Psoas muscle (tissue), 8 donors: ENCODE results near the gene PPOX. TPM values are rescaled to one million over a fixed set of nuclear protein-coding genes. Genes with fewer than 3 reads are reported as not detected.

Source experiments
- ATAC-seq, 4 donors: fragments of 200-7000 bp; cut with Tn5 transposase; one replicate each; pipeline ENCODE4 v1.9.1; 2020; ENCODE audit warnings: moderate library complexity in 3 of 4, mild to moderate bottlenecking in 2 of 4
- DNase-seq, 2 donors: peaks; one replicate each; pipeline ENCODE4 v3.0.0-alpha.2; 2020
- H3K27ac ChIP-seq: fragments of 200-600 bp; one replicate; pipeline ENCODE4 v1.8.0; 2022
- H3K27me3 ChIP-seq, 3 donors: fragments of 200-600 bp in 1 of 3; one replicate each; pipeline versions ENCODE4 v1.6.1 to v1.8.0; 2013 to 2022; ENCODE audit warnings: low read length in 2 of 3, mild to moderate bottlenecking in 2 of 3, moderate library complexity in 1 of 3; ENCODE audit not compliant: insufficient read depth in 3 of 3
- H3K36me3 ChIP-seq, 2 donors: fragments of 200-600 bp in 1 of 2; one replicate each; pipeline versions ENCODE4 v1.6.1 to v1.8.0; 2013 to 2022; ENCODE audit warnings: low read depth in 1 of 2, mild to moderate bottlenecking in 1 of 2, moderate library complexity in 1 of 2; ENCODE audit not compliant: insufficient read depth in 1 of 2
- H3K4me1 ChIP-seq: fragments of 200-600 bp; one replicate; pipeline ENCODE4 v1.8.0; 2022
- H3K4me3 ChIP-seq: fragments of 200-600 bp; one replicate; pipeline ENCODE4 v1.8.0; 2022; ENCODE audit warnings: mild to moderate bottlenecking
- H3K9me3 ChIP-seq: fragments of 200-600 bp; one replicate; pipeline ENCODE4 v1.8.0; 2022
- WGBS, 3 donors: extraction: QIAGEN DNeasy Blood & Tissue Kit; methylation state at CpG; one replicate each; pipeline versions ENCODE4 v1.1.6 to v1.1.7; 2013; 5-methylcytosine and 5-hydroxymethylcytosine counted together
- intact Hi-C, 2 donors: fragments of 100-400 bp; cut with DNase I; formaldehyde crosslinking; loops; one replicate each; pipeline versions ENCODE4 v1.11.0 to v1.14.2; 2022
- polyA plus RNA-seq, 3 donors: library from polyadenylated mRNA; stranded (reverse); fragments of 200-250 nt; gene quantifications; one replicate each; pipeline ENCODE4 v1.2.3, GENCODE V29; 2013
- total RNA-seq, 4 donors: library from RNA; stranded (reverse); fragmentation: NEBNext Ultra II Directional in 2 of 4; extraction: Animal tissue kit (Norgen Biotek cat#: 25700) in 2 of 4; gene quantifications; one replicate each; pipeline versions ENCODE4 v1.2.1 to v1.2.4, GENCODE V29; 2021 to 2023
- TF ChIP-seq, protein P1 (sequence below): fragments of 200-600 bp; IDR thresholded peaks from one replicate; pipeline ENCODE4 v1.8.0; 2022; ENCODE audit warnings: antibody characterized with exemption
- donor health status: healthy with polysubstance abuse.
- donor health status: DM: no; HTN: no; CAD: no; lungs with moderate emphysema.
- donor health status: Bipolar disorder and iron deficiency.
- donor health status: healthy.
- donor health status: DM: yes; HTN: yes; CAD: no.
- donor health status: DM: no; HTN: no; CAD: no.
- donor health status: DM: no; HTN: no; CAD: no.
- donor health status: DM: yes; HTN: yes; CAD: no.

The PPOX gene
- total and polyA plus RNA-seq, 7 donors, result 4.8 to 13.1 (median 7.4) TPM

DNA sequence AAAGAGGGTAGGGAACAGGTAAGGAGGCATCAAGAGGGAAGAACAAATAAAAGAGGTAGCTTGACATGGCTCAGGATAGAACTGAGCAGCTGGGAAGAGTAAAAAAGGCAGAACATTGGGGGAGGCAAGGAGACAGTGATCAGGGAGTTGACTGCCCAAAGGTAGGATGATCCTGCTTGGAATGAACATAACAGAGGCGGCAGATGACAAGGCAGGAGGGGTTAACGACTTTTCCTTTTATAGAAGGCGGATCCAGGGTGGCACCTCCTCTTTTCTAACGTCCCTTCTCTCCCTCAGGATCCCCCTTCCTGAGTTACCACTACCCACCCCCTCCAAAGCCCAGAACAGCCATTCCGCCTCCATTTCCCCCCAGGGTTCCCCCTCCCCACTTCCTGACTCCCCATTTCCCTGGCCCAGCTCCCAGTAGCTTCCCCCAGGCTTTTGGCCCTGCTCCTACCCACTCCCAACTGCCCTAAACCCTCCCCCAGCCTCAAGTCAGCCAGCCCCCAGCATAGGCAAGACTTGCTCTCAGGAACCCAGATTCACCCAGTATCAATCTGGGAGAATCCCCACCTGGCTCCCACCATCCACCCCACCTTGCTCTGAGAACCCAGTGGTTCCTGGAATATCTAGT is 33.4 kb downstream of the PPOX start:
- WGBS, 3 donors, result 47 to 56% (median 51%) methylated on average over 4 to 5 of the region's 5 CpGs
- H3K27ac ChIP-seq, result peak overlapping the region; percentile 96
- TF ChIP-seq, protein P1, sequence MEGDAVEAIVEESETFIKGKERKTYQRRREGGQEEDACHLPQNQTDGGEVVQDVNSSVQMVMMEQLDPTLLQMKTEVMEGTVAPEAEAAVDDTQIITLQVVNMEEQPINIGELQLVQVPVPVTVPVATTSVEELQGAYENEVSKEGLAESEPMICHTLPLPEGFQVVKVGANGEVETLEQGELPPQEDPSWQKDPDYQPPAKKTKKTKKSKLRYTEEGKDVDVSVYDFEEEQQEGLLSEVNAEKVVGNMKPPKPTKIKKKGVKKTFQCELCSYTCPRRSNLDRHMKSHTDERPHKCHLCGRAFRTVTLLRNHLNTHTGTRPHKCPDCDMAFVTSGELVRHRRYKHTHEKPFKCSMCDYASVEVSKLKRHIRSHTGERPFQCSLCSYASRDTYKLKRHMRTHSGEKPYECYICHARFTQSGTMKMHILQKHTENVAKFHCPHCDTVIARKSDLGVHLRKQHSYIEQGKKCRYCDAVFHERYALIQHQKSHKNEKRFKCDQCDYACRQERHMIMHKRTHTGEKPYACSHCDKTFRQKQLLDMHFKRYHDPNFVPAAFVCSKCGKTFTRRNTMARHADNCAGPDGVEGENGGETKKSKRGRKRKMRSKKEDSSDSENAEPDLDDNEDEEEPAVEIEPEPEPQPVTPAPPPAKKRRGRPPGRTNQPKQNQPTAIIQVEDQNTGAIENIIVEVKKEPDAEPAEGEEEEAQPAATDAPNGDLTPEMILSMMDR, result no peak
- intact Hi-C loops, result no loop called here
- DNase-seq (no peak), ATAC-seq (no peak)
- H3K4me1 ChIP-seq, result peaks cover 30% of the 10 kb centered on the region
- H3K27me3 ChIP-seq, result no peaks in the 10 kb centered on the region
- no peak overlapping the region for H3K4me3 ChIP-seq
- H3K36me3 ChIP-seq, result peaks cover 0 to 14% of the 10 kb centered on the region in 2 donors
- no peaks in the 10 kb centered on the region for H3K9me3 ChIP-seq

DNA sequence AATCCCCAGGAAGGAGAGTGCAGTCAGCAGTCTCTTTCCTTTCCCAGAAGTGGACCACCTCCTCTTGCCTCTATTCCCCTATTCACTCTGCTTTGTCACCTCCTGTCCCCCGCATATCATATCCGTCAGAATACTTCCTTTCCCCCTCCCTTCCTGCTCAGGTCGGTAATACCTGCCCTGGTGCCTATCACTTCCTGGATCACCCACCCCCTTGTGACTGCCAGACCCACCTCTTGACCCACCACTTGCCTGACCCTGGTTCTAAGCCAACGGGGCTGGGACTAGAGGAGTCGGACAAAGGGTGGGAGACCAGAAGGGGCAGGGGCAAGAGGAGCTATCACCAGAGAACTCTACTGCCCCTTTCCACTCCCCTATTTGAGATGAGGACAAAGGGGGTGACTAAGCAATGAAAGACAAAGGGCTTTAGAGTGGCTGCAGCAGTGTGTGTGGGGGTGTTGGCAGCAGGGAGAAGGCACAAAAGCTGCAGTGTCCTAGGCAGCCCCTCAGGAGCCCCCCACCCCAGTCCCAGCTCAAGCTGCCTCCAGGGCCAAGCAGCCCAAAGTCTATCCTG is 34.3 kb downstream of the PPOX start:
- Histone ChIP-seq H3K9me3 (no peaks in the 10 kb centered on the region), H3K4me3 (peak overlapping the region; percentile 87), H3K27ac (peak overlapping the region; percentile 96), H3K27me3 (no peaks in the 10 kb centered on the region), H3K36me3 (peaks cover 0 to 23% of the 10 kb centered on the region in 2 donors), H3K4me1 (peaks cover 39% of the 10 kb centered on the region)
- no peak for ATAC-seq
- intact Hi-C loops, result no loop called here
- TF ChIP-seq, protein P1, result no peak
- 60 to 67% (median 62%) methylated on average over 5 of the region's 5 CpGs for WGBS, 3 donors
- DNase-seq, result no peak

DNA sequence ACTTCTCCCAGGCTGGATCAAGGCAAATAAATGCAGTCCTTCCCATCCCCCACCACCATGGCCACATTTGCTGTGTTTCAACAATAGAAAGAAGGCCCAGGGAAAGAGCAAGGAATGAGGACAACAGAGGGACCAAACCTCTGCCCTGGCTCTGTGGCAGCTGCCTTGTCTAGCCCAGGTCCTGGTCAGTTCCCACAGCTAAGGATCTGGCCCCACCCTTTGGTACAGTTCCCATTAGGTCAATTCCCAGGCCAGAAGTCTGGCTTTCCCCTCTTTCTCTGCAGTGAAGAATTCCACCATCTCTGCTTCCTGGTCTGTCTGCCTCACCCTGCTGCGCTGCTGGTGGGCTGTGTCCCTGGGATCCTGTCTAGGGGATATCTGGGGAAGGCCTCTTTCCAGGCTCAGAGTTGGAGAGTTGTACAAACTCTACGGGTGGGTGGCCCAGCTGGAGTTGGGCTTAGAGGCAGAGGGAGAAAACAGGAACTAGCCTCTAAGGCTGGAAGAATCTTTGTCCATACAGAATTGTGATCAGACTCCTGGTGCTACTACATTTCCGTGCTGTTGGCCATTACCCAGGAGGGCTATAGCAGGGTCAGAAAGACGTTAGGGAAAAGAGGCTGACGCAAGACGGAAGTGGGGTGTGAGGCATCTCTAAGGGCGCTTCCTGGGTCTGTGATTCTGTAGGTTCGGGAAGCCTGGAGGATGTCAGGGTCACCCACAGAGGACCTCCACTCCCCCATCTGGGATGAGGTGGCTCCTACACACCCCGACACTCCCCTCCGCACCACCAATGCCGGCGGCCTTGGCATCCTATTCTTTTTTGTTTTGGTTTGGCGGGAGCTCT is 35.0 kb downstream of the PPOX start:
- H3K9me3 ChIP-seq, result no peaks in the 10 kb centered on the region
- intact Hi-C loops, result no loop called here
- 26 to 30% (median 29%) methylated on average over 13 of the region's 13 CpGs for WGBS, 3 donors

DNA sequence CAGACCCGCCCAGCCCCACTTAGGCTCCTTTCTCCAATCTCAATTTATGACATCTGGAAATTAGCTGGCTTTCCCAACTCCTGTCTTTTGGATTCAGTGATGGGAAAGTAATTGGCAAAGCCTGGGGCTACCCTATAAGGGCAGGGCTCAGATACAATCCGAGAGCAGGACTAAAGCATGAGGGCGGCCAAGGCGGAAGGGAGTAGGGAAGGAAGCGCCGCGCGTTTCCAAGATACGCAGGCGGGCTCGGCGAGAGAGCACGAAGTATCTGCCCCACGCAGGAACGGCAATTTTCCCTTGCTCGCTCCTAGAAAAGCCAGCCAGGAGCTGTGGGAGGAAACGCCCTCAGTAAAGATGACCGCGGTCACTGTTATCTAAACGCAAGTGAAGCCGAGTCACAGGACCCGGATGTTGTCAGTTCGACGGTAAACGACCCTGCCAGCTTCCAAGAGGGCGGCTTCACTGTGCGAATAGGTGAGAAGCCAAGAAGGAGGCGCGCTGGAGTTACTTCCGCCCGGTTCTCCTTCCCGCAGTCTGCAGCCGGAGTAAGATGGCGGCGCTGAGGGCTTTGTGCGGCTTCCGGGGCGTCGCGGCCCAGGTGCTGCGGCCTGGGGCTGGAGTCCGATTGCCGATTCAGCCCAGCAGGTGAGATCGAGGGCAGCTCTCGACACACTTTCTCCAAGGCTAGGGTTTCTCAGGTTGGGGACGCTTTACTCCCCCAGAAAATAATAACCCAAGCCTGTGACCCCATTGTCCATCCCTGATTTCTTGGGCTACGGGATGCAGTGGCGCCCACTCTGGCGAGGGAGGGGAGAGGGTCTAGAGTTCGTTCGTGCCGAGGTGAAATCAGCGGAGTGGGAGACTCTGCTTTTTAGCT is 35.8 kb downstream of the PPOX start, which contains the start of gene NDUFS2:
Gene NDUFS2 (plus strand): TSS at position 532 of the 877 bp plus-strand sequence. CDS start 19 bp downstream, at position 551.
- peaks cover 4 to 38% of the 10 kb centered on the region in 2 donors for H3K36me3 ChIP-seq
- no peaks in the 10 kb centered on the region for H3K9me3 ChIP-seq
- ATAC-seq, result peak; percentile 94 to 95 (median 94)
- DNase-seq, result peak; percentile 97 to 99
- H3K4me3 ChIP-seq, result peak within 1 kb of the TSS; percentile 87
- intact Hi-C loops, result no loop called here
- TF ChIP-seq, protein P1, result no peak
- H3K27ac ChIP-seq, result peak within 1 kb of the TSS; percentile 96
- H3K4me1 ChIP-seq, result peaks cover 54% of the 10 kb centered on the region
- no peaks in the 10 kb centered on the region for H3K27me3 ChIP-seq
- WGBS, 3 donors, result 1% methylated on average over 53 of the region's 53 CpGs

More for the DNA sequence above, 35.0 kb downstream of the PPOX start:
- DNase-seq (peak; percentile 49 to 76), ATAC-seq (peak; percentile 18 to 38 (median 32))
- TF ChIP-seq, protein P1, result no peak
- H3K4me1 ChIP-seq, result peaks cover 45% of the 10 kb centered on the region
- peaks cover under 1 to 29% of the 10 kb centered on the region in 2 donors for H3K36me3 ChIP-seq
- H3K27me3 ChIP-seq, result no peaks in the 10 kb centered on the region
- H3K27ac ChIP-seq, result peak overlapping the region; percentile 96
- peak overlapping the region; percentile 87 for H3K4me3 ChIP-seq
